Heart right ventricle (tissue), 16 donors: ENCODE data around the gene PTPRN2. TPM values are rescaled to one million over a fixed set of nuclear protein-coding genes. Genes with fewer than 3 reads are reported as not detected.

Experiments used
- ATAC-seq, 8 donors: fragments of 200-7000 bp; cut with Tn5 transposase; one replicate each; pipeline ENCODE4 v1.9.1; 2020; ENCODE audit warnings: mild to moderate bottlenecking in 8 of 8, moderate library complexity in 8 of 8, moderate number of reproducible peaks in 1 of 8
- DNase-seq, 2 donors: peaks; one replicate each; pipeline ENCODE4 v3.0.0-alpha.2; 2020
- H3K27ac ChIP-seq, 10 donors: fragments of 200-600 bp; sonication (generic) in 2 of 10; one replicate each; pipeline versions ENCODE4 v1.5.0 to v1.8.0; 2020 to 2022; ENCODE audit warnings: mild to moderate bottlenecking in 3 of 10
- H3K27me3 ChIP-seq, 7 donors: fragments of 200-600 bp; one replicate each; pipeline ENCODE4 v1.8.0; 2021 to 2022; ENCODE audit warnings: mild to moderate bottlenecking in 2 of 7
- H3K36me3 ChIP-seq, 9 donors: fragments of 200-600 bp; sonication (generic) in 1 of 9; one replicate each; pipeline versions ENCODE4 v1.5.0 to v1.8.0; 2020 to 2022; ENCODE audit warnings: mild to moderate bottlenecking in 2 of 9
- H3K4me1 ChIP-seq, 9 donors: fragments of 200-600 bp; sonication (generic) in 1 of 9; one replicate each; pipeline versions ENCODE4 v1.5.0 to v1.8.0; 2020 to 2022; ENCODE audit warnings: mild to moderate bottlenecking in 4 of 9
- H3K4me3 ChIP-seq, 10 donors: fragments of 200-600 bp; sonication (generic) in 2 of 10; one replicate each; pipeline versions ENCODE4 v1.5.0 to v1.8.0; 2020 to 2022; ENCODE audit warnings: mild to moderate bottlenecking in 7 of 10, moderate library complexity in 2 of 10
- H3K9me3 ChIP-seq, 11 donors: fragments of 200-600 bp in 10 of 11; sonication (generic) in 2 of 11; one replicate each; pipeline versions ENCODE4 v1.5.0 to v1.8.0; 2013 to 2022; ENCODE audit warnings: mild to moderate bottlenecking in 2 of 11, control low read depth in 1 of 11, moderate library complexity in 1 of 11
- CTCF ChIP-seq, 9 donors: fragments of 200-600 bp; sonication (generic) in 2 of 9; IDR thresholded peaks; one replicate each; pipeline versions ENCODE4 v1.5.0 to v1.8.0; 2021 to 2022; ENCODE audit warnings: antibody characterized with exemption in 9 of 9, mild to moderate bottlenecking in 5 of 9, moderate library complexity in 1 of 9
- WGBS, 2 donors: extraction: QIAGEN DNeasy Blood & Tissue Kit; methylation state at CpG; one replicate each; pipeline ENCODE4 v1.1.7; 2013; ENCODE audit warnings: inconsistent platforms in 1 of 2; 5-methylcytosine and 5-hydroxymethylcytosine counted together
- intact Hi-C, 10 donors: fragments of 100-400 bp; cut with DNase I; formaldehyde crosslinking; loops; one replicate each; pipeline versions ENCODE4 v1.11.1 to v1.14.2; 2022
- polyA plus RNA-seq, 2 donors: library from polyadenylated mRNA; stranded (reverse); fragments of 200-250 nt; gene quantifications; one replicate each; pipeline ENCODE4 v1.2.3, GENCODE V29; 2013
- total RNA-seq, 10 donors: library from RNA; stranded (reverse); fragmentation: NEBNext Ultra II Directional in 3 of 10; extraction: Animal tissue kit (Norgen Biotek cat#: 25700) in 3 of 10; gene quantifications; one replicate each; pipeline versions ENCODE4 v1.2.1 to v1.2.4, GENCODE V29; 2021 to 2023
- donor health status: Arrhythmogenic right ventricular cardiomyopathy.
- donor health status: ischemic (EF 13 %, LVEDD 7.1; RV severe dilation, severe dysfunction).
- donor health status: healthy with polysubstance abuse.
- donor health status: DM: no; HTN: yes; CAD: no.
- donor health status: DM: no; HTN: no; CAD: no.
- donor health status: ischemic (EF 25% LVEDD 6.9; RV normal size, moderate dysfunction).
- donor health status: ischemic (EF 25% LVEDD 5.7; RV mildly dilated, moderate dysfunction).
- donor health status: healthy.
- donor health status: DM: yes; HTN: yes; CAD: no.
- donor health status: Ischemic cardiomyopathy.
- donor health status: ischemic (EF 35%, LVEDD 5.7; RV mildly dilated, moderate dysfunction).
- donor health status: nonischemic (EF 11% LVEDD 7.7; RV severe dilation, severe dysfunction).
- donor health status: DM: yes; HTN: yes; CAD: no.
- donor health status: PGD.
- donor health status: ischemic (EF 29% LVEDD 5.4; RV normal size, mild dysfunction).
- donor health status: nonischemic (EF 23%, LVEDD 6.1; RV moderate dilation, normal function).

The PTPRN2 gene
- total and polyA plus RNA-seq, 12 donors, result 0.82 to 1.8 (median 1.3) TPM

- no peak for ATAC-seq
- Histone ChIP-seq H3K9me3 (no peaks in the 10 kb centered on the region), H3K4me1 (no peaks in the 10 kb centered on the region), H3K27ac (no peak overlapping the region), H3K4me3 (no peak overlapping the region), H3K27me3 (peaks cover 0 to 47% (median 33%) of the 10 kb centered on the region in 7 donors), H3K36me3 (no peaks in the 10 kb centered on the region)
- intact Hi-C loops, result no loop called here
- no peak for TF ChIP-seq CTCF (IDR thresholded peaks at IDR 0.05)
- DNase-seq, result no peak
- 75 to 81% methylated on average over 18 of the region's 18 CpGs for WGBS, 2 donors
These were observed 99.9 kb downstream of the PTPRN2 start for GRCh38 chr7:158487631-158488151.

GRCh38 chr7:158486919-158487318, 100.7 kb downstream of the PTPRN2 start:
- ATAC-seq (no peak), DNase-seq (no peak)
- H3K4me3 ChIP-seq, result no peak overlapping the region
- H3K4me1 ChIP-seq, result no peaks in the 10 kb centered on the region
- intact Hi-C loops, result no loop called here
- no peaks in the 10 kb centered on the region for H3K9me3 ChIP-seq
- TF ChIP-seq CTCF (IDR thresholded peaks at IDR 0.05), result no peak
- peaks cover 0 to 40% (median 29%) of the 10 kb centered on the region in 7 donors for H3K27me3 ChIP-seq
- no peak overlapping the region for H3K27ac ChIP-seq
- no peaks in the 10 kb centered on the region for H3K36me3 ChIP-seq
- WGBS, 2 donors, result 90% methylated on average over 8 of the region's 8 CpGs

- Histone ChIP-seq H3K4me3 (no peak overlapping the region), H3K9me3 (peaks cover 0 to 10% (median 0%) of the 10 kb centered on the region in 11 donors), H3K36me3 (no peaks in the 10 kb centered on the region), H3K27me3 (peaks cover 0 to 22% (median 15%) of the 10 kb centered on the region in 7 donors), H3K4me1 (no peaks in the 10 kb centered on the region), H3K27ac (no peak overlapping the region)
- ATAC-seq (no peak), DNase-seq (no peak)
- TF ChIP-seq CTCF (IDR thresholded peaks at IDR 0.05), result no peak
- 91 to 92% methylated on average over 42 to 49 of the region's 50 CpGs for WGBS, 2 donors
- intact Hi-C loops, result no loop called here
These were observed 102.7 kb downstream of the PTPRN2 start for GRCh38 chr7:158484801-158485531.

- ATAC-seq (no peak), DNase-seq (no peak)
- 80 to 90% methylated on average over 3 of the region's 3 CpGs for WGBS, 2 donors
- H3K36me3 ChIP-seq, result no peaks in the 10 kb centered on the region
- no peak overlapping the region for H3K4me3 ChIP-seq
- peaks cover 0 to 13% (median 7%) of the 10 kb centered on the region in 7 donors for H3K27me3 ChIP-seq
- no peak overlapping the region for H3K27ac ChIP-seq
- TF ChIP-seq CTCF (IDR thresholded peaks at IDR 0.05), result no peak
- peaks cover 0 to 10% (median 0%) of the 10 kb centered on the region in 11 donors for H3K9me3 ChIP-seq
- intact Hi-C loops, result no loop called here
- no peaks in the 10 kb centered on the region for H3K4me1 ChIP-seq
These were observed 105.1 kb downstream of the PTPRN2 start for GRCh38 chr7:158482480-158482879.
